Psoas muscle (tissue), 8 donors: ENCODE results near the gene EFCAB11. TPM values are rescaled to one million over a fixed set of nuclear protein-coding genes. Genes with fewer than 3 reads are reported as not detected.

Experiments
- ATAC-seq, 4 donors: fragments of 200-7000 bp; cut with Tn5 transposase; one replicate each; pipeline ENCODE4 v1.9.1; 2020; ENCODE audit warnings: moderate library complexity in 3 of 4, mild to moderate bottlenecking in 2 of 4
- DNase-seq, 2 donors: peaks; one replicate each; pipeline ENCODE4 v3.0.0-alpha.2; 2020
- H3K27ac ChIP-seq: fragments of 200-600 bp; one replicate; pipeline ENCODE4 v1.8.0; 2022
- H3K27me3 ChIP-seq, 3 donors: fragments of 200-600 bp in 1 of 3; one replicate each; pipeline versions ENCODE4 v1.6.1 to v1.8.0; 2013 to 2022; ENCODE audit warnings: low read length in 2 of 3, mild to moderate bottlenecking in 2 of 3, moderate library complexity in 1 of 3; ENCODE audit not compliant: insufficient read depth in 3 of 3
- H3K36me3 ChIP-seq, 2 donors: fragments of 200-600 bp in 1 of 2; one replicate each; pipeline versions ENCODE4 v1.6.1 to v1.8.0; 2013 to 2022; ENCODE audit warnings: low read depth in 1 of 2, mild to moderate bottlenecking in 1 of 2, moderate library complexity in 1 of 2; ENCODE audit not compliant: insufficient read depth in 1 of 2
- H3K4me1 ChIP-seq: fragments of 200-600 bp; one replicate; pipeline ENCODE4 v1.8.0; 2022
- H3K4me3 ChIP-seq: fragments of 200-600 bp; one replicate; pipeline ENCODE4 v1.8.0; 2022; ENCODE audit warnings: mild to moderate bottlenecking
- H3K9me3 ChIP-seq: fragments of 200-600 bp; one replicate; pipeline ENCODE4 v1.8.0; 2022
- WGBS, 3 donors: extraction: QIAGEN DNeasy Blood & Tissue Kit; methylation state at CpG; one replicate each; pipeline versions ENCODE4 v1.1.6 to v1.1.7; 2013; 5-methylcytosine and 5-hydroxymethylcytosine counted together
- intact Hi-C, 2 donors: fragments of 100-400 bp; cut with DNase I; formaldehyde crosslinking; loops; one replicate each; pipeline versions ENCODE4 v1.11.0 to v1.14.2; 2022
- long read RNA-seq, 2 donors: library from polyadenylated mRNA; unstranded; transcript quantifications; one replicate each; pipeline ENCODE4 v2.0.0, GENCODE V29; 2021
- polyA plus RNA-seq, 3 donors: library from polyadenylated mRNA; stranded (reverse); fragments of 200-250 nt; gene quantifications; one replicate each; pipeline ENCODE4 v1.2.3, GENCODE V29; 2013
- total RNA-seq, 4 donors: library from RNA; stranded (reverse); fragmentation: NEBNext Ultra II Directional in 2 of 4; extraction: Animal tissue kit (Norgen Biotek cat#: 25700) in 2 of 4; gene quantifications; one replicate each; pipeline versions ENCODE4 v1.2.1 to v1.2.4, GENCODE V29; 2021 to 2023
- TF ChIP-seq, protein P1 (sequence below): fragments of 200-600 bp; IDR thresholded peaks from one replicate; pipeline ENCODE4 v1.8.0; 2022; ENCODE audit warnings: antibody characterized with exemption
- donor health status: healthy with polysubstance abuse.
- donor health status: DM: no; HTN: no; CAD: no; lungs with moderate emphysema.
- donor health status: Bipolar disorder and iron deficiency.
- donor health status: healthy.
- donor health status: DM: yes; HTN: yes; CAD: no.
- donor health status: DM: no; HTN: no; CAD: no.
- donor health status: DM: no; HTN: no; CAD: no.
- donor health status: DM: yes; HTN: yes; CAD: no.

Gene EFCAB11, protein sequence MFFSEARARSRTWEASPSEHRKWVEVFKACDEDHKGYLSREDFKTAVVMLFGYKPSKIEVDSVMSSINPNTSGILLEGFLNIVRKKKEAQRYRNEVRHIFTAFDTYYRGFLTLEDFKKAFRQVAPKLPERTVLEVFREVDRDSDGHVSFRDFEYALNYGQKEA
- total RNA-seq (1 to 10 TPM in 3 of 4 donors, under 1 TPM in 1; 0.59 to 4.2 (median 1.5) TPM), polyA plus RNA-seq (1 to 10 TPM; 2.4 to 5.3 (median 2.5) TPM)
- long read RNA-seq, donor 1, partial matches to known transcripts = 0 of 1 reads
- long read RNA-seq, donor 1, other reads (novel, unspliced or antisense) = 0 of 1 reads
- long read RNA-seq, donor 2 = 0 reads

DNA sequence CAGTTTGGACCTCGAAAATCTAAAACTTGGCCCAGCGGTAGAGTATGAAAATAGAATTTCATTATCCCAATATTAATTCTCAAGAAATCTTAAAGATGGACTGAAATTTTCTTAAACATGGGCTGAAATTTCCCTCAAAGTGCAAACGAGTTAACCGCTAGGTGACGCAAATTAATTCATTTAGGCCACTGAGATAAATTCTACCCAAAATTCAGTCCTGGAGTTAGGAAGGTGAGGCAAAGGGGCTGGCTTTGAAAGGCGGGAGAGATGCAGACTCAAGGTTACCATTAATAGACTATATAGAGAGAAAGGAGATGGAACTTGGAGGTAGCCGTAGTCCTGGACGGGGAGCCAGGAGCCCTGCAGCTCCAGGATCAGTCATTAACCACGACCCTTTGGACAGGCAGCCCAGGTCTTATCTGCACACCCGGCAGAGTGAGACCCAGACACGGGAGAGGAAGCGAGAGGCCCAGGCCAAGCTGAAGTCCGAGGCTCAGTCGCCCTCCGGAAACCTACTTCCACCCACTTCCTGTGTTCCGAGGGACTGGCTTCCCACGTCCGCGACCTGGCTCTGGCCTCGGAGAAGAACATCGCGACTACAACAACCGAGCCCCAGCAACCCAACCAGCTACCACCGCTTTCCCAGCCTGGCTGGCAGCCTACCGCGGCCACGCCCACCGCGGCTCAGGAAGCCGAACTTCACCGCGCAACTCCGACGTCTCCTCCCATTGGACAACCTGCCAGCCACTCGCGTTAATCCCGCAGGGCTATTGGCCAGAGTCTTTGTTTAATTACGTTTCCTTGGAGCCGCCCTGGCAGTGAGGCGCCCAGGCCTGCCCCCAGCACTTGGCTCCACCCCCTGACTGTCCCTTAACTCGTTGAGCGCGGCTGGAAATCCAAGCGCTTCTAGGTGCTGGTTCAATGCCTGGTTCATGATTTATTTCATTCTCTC is at the start of gene EFCAB11:
Gene EFCAB11 (minus strand): TSS at position 661 of the 952 bp plus-strand sequence. CDS start 70 bp downstream, at position 591.
- Histone ChIP-seq H3K27me3 (no peaks in the 10 kb centered on the region), H3K4me1 (peaks cover 20% of the 10 kb centered on the region), H3K36me3 (peaks cover 0 to 21% of the 10 kb centered on the region in 2 donors), H3K27ac (peak within 1 kb of the TSS; percentile 95), H3K9me3 (no peaks in the 10 kb centered on the region), H3K4me3 (peak within 1 kb of the TSS; percentile 91)
- TF ChIP-seq, protein P1, sequence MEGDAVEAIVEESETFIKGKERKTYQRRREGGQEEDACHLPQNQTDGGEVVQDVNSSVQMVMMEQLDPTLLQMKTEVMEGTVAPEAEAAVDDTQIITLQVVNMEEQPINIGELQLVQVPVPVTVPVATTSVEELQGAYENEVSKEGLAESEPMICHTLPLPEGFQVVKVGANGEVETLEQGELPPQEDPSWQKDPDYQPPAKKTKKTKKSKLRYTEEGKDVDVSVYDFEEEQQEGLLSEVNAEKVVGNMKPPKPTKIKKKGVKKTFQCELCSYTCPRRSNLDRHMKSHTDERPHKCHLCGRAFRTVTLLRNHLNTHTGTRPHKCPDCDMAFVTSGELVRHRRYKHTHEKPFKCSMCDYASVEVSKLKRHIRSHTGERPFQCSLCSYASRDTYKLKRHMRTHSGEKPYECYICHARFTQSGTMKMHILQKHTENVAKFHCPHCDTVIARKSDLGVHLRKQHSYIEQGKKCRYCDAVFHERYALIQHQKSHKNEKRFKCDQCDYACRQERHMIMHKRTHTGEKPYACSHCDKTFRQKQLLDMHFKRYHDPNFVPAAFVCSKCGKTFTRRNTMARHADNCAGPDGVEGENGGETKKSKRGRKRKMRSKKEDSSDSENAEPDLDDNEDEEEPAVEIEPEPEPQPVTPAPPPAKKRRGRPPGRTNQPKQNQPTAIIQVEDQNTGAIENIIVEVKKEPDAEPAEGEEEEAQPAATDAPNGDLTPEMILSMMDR = no peak
- peak; percentile 96 to 98 for DNase-seq
- ATAC-seq = peak; percentile 89 to 94 (median 94)
- 2 to 3% (median 3%) methylated on average over 38 to 44 of the region's 44 CpGs for WGBS, 3 donors
- intact Hi-C loops = loop anchor here in 1 of 2 donors (10.0 kb wide), 1 partner anchor 1400 kb away; the partner anchor contains the start of gene PTPN21

DNA sequence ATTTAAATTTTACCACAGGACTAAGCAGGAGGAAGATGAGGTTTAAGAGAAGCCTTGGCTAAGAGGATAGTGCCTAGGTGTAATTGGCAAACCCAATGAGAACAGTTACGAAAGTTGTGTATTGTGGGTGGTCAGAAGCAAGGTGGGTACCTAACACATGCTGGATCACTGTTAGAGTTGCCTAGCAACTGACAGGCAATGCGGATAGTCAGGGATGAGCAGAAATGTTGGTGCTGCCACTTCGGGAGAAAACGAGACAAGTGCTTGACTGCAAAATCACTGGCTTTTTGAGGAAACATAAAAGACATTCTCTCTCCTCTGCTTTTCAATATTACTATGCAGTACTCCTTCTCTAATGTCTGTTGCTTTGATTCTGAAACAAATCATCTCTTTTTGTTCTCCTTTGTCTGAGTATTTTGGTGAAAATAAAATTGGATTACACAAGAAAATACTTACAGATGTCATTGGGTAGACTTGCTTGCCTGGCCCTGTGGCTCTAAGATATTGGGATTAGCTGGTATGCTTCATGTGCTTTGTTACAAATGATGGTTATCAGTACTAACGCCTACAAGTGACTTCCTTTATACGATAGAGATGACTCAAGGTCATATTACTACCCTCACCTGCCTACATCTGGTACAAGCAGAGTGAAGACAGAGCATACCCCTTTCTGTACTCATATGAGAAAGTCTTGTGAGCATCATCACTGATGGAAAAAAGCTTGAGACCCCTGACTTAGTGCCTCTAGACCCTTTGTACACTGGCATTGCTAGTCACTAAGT is 49.2 kb upstream of the EFCAB11 start:
- H3K4me3 ChIP-seq = no peak overlapping the region
- no peak overlapping the region for H3K27ac ChIP-seq
- peaks cover 0 to 14% of the 10 kb centered on the region in 2 donors for H3K36me3 ChIP-seq
- H3K4me1 ChIP-seq = no peaks in the 10 kb centered on the region
- WGBS, 3 donors = 91 to 94% (median 91%) methylated on average over 6 of the region's 6 CpGs
- DNase-seq (no peak), ATAC-seq (no peak)
- intact Hi-C loops = no loop called here
- TF ChIP-seq, protein P1 = no peak
- no peaks in the 10 kb centered on the region for H3K27me3 ChIP-seq
- H3K9me3 ChIP-seq = no peaks in the 10 kb centered on the region

DNA sequence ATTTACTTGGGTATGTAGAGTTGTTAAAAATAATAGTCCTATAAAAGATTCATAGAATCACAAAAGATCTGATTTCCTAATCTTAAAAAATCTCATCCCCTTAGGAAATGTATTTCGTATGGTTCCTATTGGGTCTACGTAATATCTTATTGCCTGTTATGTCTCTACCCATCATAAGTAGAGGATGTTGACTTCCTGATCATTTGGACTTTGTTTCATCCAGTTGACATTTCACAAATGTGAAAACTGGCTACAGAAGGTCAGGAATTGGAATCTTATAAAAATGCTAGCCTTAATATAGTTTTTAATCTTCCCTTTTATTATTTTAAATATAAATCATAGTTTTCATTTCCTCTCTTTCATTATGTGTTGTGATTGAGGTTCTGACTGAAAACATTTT is 46.4 kb upstream of the EFCAB11 start:
- no peak overlapping the region for H3K4me3 ChIP-seq
- H3K27me3 ChIP-seq = no peaks in the 10 kb centered on the region
- DNase-seq (no peak), ATAC-seq (no peak)
- intact Hi-C loops = no loop called here
- no peak overlapping the region for H3K27ac ChIP-seq
- TF ChIP-seq, protein P1 = no peak
- 95 to 97% (median 95%) methylated on average over 2 of the region's 2 CpGs for WGBS, 3 donors
- H3K9me3 ChIP-seq = no peaks in the 10 kb centered on the region
- peaks cover 0 to 30% of the 10 kb centered on the region in 2 donors for H3K36me3 ChIP-seq
- H3K4me1 ChIP-seq = no peaks in the 10 kb centered on the region

DNA sequence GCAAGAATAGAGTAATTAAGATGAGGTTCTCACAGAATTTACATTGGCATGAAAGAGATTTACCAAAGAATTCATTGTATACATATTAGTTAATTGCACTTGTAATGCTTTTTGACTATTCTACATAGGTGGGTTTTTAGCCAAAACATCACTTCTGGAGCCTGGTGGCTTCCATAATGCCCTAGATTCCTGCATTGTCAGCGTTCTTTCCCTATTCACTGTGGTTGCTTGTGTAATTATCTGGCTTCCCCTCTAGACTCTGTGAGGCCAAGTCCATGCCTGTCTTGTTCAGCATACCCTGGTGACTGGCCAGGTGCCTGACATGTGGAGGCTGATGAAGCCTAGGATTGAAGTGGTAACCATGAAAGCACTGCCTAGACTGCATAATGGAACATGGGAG is 42.4 kb upstream of the EFCAB11 start:
- H3K27me3 ChIP-seq = no peaks in the 10 kb centered on the region
- DNase-seq (no peak), ATAC-seq (no peak)
- 97 to 100% (median 98%) methylated on average over 1 of the region's 1 CpG for WGBS, 3 donors
- no peak overlapping the region for H3K4me3 ChIP-seq
- no peaks in the 10 kb centered on the region for H3K9me3 ChIP-seq
- H3K4me1 ChIP-seq = no peaks in the 10 kb centered on the region
- H3K36me3 ChIP-seq = peaks cover 0 to 61% of the 10 kb centered on the region in 2 donors
- no peak overlapping the region for H3K27ac ChIP-seq
- TF ChIP-seq, protein P1 = no peak
- intact Hi-C loops = no loop called here
